ENCODE results near the gene RASGEF1B. TPM values are rescaled to one million over a fixed set of nuclear protein-coding genes. Genes with fewer than 3 reads are reported as not detected.

The RASGEF1B gene
- total RNA-seq, 4 donors from 2014 or later: 0.77 to 25.9 (median 12.2) TPM

GRCh38 chr4:81447566-81448229 lies 24.0 kb downstream of the RASGEF1B start:
- H3K4me3 ChIP-seq: no peak overlapping the region

GRCh38 chr4:81446634-81447033 lies 25.1 kb downstream of the RASGEF1B start:
- no peaks in the 10 kb centered on the region for H3K36me3 ChIP-seq
- TF ChIP-seq CTCF (IDR thresholded peaks at IDR 0.05): no peak
- no peak for TF ChIP-seq POLR2A (IDR thresholded peaks at IDR 0.05)
- intact Hi-C loops (cut with DNase I; ENCODE audit: low total_unique reads): no loop called here
- H3K27ac ChIP-seq: no peak overlapping the region
- H3K9me3 ChIP-seq: no peaks in the 10 kb centered on the region
- no peaks in the 10 kb centered on the region for H3K4me1 ChIP-seq
- H3K27me3 ChIP-seq: no peaks in the 10 kb centered on the region
- no peak for DNase-seq
- no peak overlapping the region for H3K4me3 ChIP-seq

More at GRCh38 chr4:81447566-81448229, 24.0 kb downstream of the RASGEF1B start:
- H3K4me1 ChIP-seq: no peaks in the 10 kb centered on the region
- no peaks in the 10 kb centered on the region for H3K27me3 ChIP-seq
- no peaks in the 10 kb centered on the region for H3K9me3 ChIP-seq
- no peak for DNase-seq
- H3K27ac ChIP-seq: no peak overlapping the region
- no peaks in the 10 kb centered on the region for H3K36me3 ChIP-seq
- no peak for TF ChIP-seq CTCF (IDR thresholded peaks at IDR 0.05)
- intact Hi-C loops (cut with DNase I; ENCODE audit: low total_unique reads): no loop called here

- intact Hi-C loops (cut with DNase I; ENCODE audit: low total_unique reads): no loop called here
- no peak overlapping the region for H3K27ac ChIP-seq
- H3K36me3 ChIP-seq: no peaks in the 10 kb centered on the region
- H3K27me3 ChIP-seq: no peaks in the 10 kb centered on the region
- H3K4me1 ChIP-seq: no peaks in the 10 kb centered on the region
- TF ChIP-seq POLR2A (IDR thresholded peaks at IDR 0.05) (no peak), CTCF (IDR thresholded peaks at IDR 0.05) (no peak)
- H3K4me3 ChIP-seq: no peak overlapping the region
- no peaks in the 10 kb centered on the region for H3K9me3 ChIP-seq
- no peak for DNase-seq
Measured at GRCh38 chr4:81445196-81445595, 26.5 kb downstream of the RASGEF1B start.

- H3K36me3 ChIP-seq: no peaks in the 10 kb centered on the region
Measured at GRCh38 chr4:81442484-81443085, 29.1 kb downstream of the RASGEF1B start.

More at GRCh38 chr4:81442484-81443085, 29.1 kb downstream of the RASGEF1B start:
- no peak for DNase-seq
- H3K9me3 ChIP-seq: no peaks in the 10 kb centered on the region
- intact Hi-C loops (cut with DNase I; ENCODE audit: low total_unique reads): no loop called here
- TF ChIP-seq POLR2A (IDR thresholded peaks at IDR 0.05) (no peak), CTCF (IDR thresholded peaks at IDR 0.05) (no peak)
- no peak overlapping the region for H3K27ac ChIP-seq
- no peak overlapping the region for H3K4me3 ChIP-seq
- no peaks in the 10 kb centered on the region for H3K4me1 ChIP-seq
- H3K27me3 ChIP-seq: no peaks in the 10 kb centered on the region

All from uterus (tissue), 4 donors.